Endothelial cell (in vitro differentiated cells): ENCODE results near the gene ZXDA. TPM values are rescaled to one million over a fixed set of nuclear protein-coding genes. Genes with fewer than 3 reads are reported as not detected.
"Not testable (repeated sequence)": the region's sequence is repeated elsewhere in the genome, so short reads cannot be mapped to it uniquely, and the experiment has no call there.

Source experiments
- DNase-seq: peaks from one replicate; pipeline ENCODE4 v3.0.0; 2021; ENCODE audit warnings: low spot score
- H3K27ac Mint-ChIP-seq: one replicate; pipeline ENCODE4 v1.8.0; 2021; ENCODE audit warnings: mixed read lengths, inconsistent platforms; ENCODE audit not compliant: unreplicated experiment
- H3K27me3 Mint-ChIP-seq: one replicate; pipeline ENCODE4 v1.8.0; 2021; ENCODE audit warnings: mild to moderate bottlenecking, moderate library complexity, mixed read lengths, inconsistent platforms; ENCODE audit not compliant: unreplicated experiment
- H3K36me3 Mint-ChIP-seq: one replicate; pipeline ENCODE4 v1.8.0; 2021; ENCODE audit warnings: mild to moderate bottlenecking, low read depth, mixed read lengths, inconsistent platforms; ENCODE audit not compliant: unreplicated experiment
- H3K4me1 Mint-ChIP-seq: one replicate; pipeline ENCODE4 v1.8.0; 2021; ENCODE audit warnings: mild to moderate bottlenecking, mixed read lengths, inconsistent platforms; ENCODE audit not compliant: unreplicated experiment
- H3K4me3 Mint-ChIP-seq: one replicate; pipeline ENCODE4 v1.8.0; 2021; ENCODE audit warnings: mild to moderate bottlenecking, mixed read lengths, inconsistent platforms; ENCODE audit not compliant: unreplicated experiment
- H3K9me3 Mint-ChIP-seq: one replicate; pipeline ENCODE4 v1.8.0; 2021; ENCODE audit warnings: mixed read lengths, inconsistent platforms; ENCODE audit not compliant: unreplicated experiment
- long read RNA-seq: library from polyadenylated mRNA; unstranded; transcript quantifications from one replicate; pipeline ENCODE4 v2.0.0, GENCODE V29; 2020; ENCODE audit not compliant: unreplicated experiment
- total RNA-seq: library from RNA; stranded (reverse); fragmentation: NEBNext Ultra II Directional; extraction: Animal tissue kit (Norgen Biotek cat#: 25700); gene quantifications from one replicate; pipeline ENCODE4 v1.2.1, GENCODE V29; 2021; ENCODE audit not compliant: unreplicated experiment
- TF ChIP-seq, protein P1 (sequence below): fragments of 200-600 bp; sonication (generic); IDR thresholded peaks from one replicate; pipeline ENCODE4 v1.5.0; 2021; ENCODE audit warnings: antibody characterized with exemption; ENCODE audit not compliant: unreplicated experiment

ZXDA gene, protein sequence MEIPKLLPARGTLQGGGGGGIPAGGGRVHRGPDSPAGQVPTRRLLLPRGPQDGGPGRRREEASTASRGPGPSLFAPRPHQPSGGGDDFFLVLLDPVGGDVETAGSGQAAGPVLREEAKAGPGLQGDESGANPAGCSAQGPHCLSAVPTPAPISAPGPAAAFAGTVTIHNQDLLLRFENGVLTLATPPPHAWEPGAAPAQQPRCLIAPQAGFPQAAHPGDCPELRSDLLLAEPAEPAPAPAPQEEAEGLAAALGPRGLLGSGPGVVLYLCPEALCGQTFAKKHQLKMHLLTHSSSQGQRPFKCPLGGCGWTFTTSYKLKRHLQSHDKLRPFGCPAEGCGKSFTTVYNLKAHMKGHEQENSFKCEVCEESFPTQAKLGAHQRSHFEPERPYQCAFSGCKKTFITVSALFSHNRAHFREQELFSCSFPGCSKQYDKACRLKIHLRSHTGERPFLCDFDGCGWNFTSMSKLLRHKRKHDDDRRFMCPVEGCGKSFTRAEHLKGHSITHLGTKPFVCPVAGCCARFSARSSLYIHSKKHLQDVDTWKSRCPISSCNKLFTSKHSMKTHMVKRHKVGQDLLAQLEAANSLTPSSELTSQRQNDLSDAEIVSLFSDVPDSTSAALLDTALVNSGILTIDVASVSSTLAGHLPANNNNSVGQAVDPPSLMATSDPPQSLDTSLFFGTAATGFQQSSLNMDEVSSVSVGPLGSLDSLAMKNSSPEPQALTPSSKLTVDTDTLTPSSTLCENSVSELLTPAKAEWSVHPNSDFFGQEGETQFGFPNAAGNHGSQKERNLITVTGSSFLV
- total RNA-seq, result 3.1 TPM
- long read RNA-seq, result 0 reads

DNA sequence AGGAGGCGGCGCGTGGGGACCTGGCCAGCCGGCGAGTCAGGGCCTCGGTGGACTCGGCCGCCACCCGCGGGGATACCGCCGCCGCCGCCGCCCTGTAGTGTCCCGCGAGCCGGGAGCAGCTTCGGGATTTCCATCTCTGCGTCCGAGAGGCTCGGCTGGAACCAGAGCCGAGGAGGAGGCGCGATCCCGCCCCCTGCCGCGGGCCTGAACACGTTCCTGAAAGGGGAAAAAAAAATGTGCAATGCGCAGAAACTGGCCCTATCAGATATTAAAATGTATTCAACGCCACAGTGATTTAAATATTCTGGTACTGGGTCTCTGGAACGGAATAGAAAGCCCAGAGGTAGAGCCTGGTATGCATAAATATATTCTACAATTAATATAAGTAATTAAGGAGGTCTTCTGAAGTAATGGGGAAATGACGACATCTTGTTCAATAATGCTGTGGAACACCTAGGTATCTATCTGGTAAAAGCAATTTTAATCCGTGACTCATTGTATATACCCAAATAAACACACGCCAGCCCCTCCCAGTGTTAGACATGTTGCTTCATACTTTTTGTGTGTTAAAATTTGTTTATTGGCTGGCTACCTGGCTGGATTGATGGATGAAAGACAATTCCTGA, at the start of gene ZXDA:
Gene ZXDA, minus strand, starts transcription at position 172 of the 626 bp plus-strand sequence. Its CDS starts 38 bp downstream, at position 134.
- peak within 1 kb of the TSS; percentile 86 for H3K4me3 Mint-ChIP-seq
- H3K36me3 Mint-ChIP-seq, DNase-seq: not testable (repeated sequence)

DNA sequence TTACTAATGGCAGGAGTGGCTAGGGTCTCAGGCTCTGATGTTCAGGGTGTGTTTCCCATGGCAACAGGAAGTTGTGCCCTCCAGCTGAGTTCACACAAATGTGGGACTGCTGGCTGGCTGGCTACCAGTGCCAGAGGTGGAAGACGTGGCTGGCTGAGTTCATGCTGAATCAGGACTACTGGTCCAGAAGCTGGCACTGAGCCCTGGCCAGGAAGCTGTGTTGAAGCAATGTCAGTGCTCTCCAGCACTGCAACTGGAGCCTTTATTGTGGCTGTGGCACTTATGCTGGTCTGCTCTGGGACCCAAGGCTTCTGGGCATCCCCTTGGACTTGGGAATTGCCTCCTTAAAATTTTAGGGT, 42.0 kb upstream of the ZXDA start:
- no peak for DNase-seq
- Mint-ChIP-seq H3K9me3 (peaks cover 13% of the 10 kb centered on the region), H3K4me3 (no peak overlapping the region), H3K36me3 (no peaks in the 10 kb centered on the region), H3K4me1 (no peaks in the 10 kb centered on the region), H3K27ac (no peak overlapping the region), H3K27me3 (no peaks in the 10 kb centered on the region)
- TF ChIP-seq, protein P1, sequence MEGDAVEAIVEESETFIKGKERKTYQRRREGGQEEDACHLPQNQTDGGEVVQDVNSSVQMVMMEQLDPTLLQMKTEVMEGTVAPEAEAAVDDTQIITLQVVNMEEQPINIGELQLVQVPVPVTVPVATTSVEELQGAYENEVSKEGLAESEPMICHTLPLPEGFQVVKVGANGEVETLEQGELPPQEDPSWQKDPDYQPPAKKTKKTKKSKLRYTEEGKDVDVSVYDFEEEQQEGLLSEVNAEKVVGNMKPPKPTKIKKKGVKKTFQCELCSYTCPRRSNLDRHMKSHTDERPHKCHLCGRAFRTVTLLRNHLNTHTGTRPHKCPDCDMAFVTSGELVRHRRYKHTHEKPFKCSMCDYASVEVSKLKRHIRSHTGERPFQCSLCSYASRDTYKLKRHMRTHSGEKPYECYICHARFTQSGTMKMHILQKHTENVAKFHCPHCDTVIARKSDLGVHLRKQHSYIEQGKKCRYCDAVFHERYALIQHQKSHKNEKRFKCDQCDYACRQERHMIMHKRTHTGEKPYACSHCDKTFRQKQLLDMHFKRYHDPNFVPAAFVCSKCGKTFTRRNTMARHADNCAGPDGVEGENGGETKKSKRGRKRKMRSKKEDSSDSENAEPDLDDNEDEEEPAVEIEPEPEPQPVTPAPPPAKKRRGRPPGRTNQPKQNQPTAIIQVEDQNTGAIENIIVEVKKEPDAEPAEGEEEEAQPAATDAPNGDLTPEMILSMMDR, result no peak

More for the DNA sequence above, at the start of gene ZXDA:
- Mint-ChIP-seq H3K4me1 (peaks cover 10% of the 10 kb centered on the region), H3K27ac (peak within 1 kb of the TSS; percentile 72)
- not testable (repeated sequence) for H3K9me3 Mint-ChIP-seq, H3K27me3 Mint-ChIP-seq

DNA sequence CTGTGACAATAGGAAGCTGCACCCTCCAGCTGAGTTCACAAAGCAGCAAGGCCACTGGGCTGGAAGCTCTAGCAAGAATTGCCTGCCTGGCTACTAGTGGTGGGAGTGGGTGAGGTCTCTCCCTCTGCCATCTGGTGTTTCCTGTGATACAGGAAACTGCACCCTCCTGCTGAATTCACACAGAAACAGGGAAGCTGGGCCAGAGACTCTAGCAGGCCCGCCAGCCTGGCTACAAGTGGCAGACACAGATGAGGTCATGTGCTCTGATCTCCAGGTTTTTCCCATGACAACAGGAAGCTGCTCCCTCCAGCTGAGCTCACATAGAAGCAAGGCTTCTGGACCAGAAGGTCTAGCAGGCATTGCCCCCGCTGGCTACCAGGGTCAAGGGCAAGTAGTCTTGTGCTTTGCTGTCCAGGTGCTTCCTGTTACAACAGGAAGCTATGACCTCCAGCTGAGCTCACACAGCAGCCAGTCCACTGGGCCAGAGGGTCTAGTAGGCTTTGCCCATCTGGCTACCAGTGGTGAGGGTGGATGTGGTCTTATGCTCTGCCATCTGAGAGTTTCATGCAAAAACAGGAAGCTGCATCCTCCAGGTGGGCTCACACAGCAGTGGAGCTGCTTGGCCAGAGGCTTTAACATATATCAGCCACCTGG, 41.5 kb upstream of the ZXDA start:
- no peak for DNase-seq
- Mint-ChIP-seq H3K9me3 (peaks cover 13% of the 10 kb centered on the region), H3K4me3 (no peak overlapping the region), H3K4me1 (no peaks in the 10 kb centered on the region), H3K27me3 (no peaks in the 10 kb centered on the region), H3K36me3 (no peaks in the 10 kb centered on the region), H3K27ac (no peak overlapping the region)
- TF ChIP-seq, protein P1, result no peak

DNA sequence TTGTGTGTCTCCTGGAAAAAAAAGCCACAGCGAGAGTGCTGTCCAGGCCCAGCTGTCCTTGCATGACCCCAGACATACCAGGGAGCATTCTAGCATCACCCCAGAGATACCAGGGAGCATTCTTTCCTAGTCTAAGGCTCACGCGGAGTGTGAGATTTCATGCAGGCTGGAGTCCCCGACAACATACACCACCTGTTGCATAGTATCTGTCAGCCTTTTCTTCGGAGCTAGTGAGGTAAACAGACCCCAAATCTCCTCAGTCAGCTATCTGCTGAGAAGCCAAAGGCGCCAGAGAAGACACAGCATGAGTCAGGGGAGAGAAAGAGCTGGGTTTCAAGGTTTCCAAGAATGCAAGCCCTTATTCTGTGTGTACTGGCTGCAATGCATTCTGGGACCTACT, 23.1 kb upstream of the ZXDA start:
- Mint-ChIP-seq H3K36me3 (no peaks in the 10 kb centered on the region), H3K4me1 (no peaks in the 10 kb centered on the region), H3K9me3 (no peaks in the 10 kb centered on the region), H3K27me3 (no peaks in the 10 kb centered on the region), H3K27ac (no peak overlapping the region), H3K4me3 (no peak overlapping the region)
- TF ChIP-seq, protein P1, result no peak
- no peak for DNase-seq

DNA sequence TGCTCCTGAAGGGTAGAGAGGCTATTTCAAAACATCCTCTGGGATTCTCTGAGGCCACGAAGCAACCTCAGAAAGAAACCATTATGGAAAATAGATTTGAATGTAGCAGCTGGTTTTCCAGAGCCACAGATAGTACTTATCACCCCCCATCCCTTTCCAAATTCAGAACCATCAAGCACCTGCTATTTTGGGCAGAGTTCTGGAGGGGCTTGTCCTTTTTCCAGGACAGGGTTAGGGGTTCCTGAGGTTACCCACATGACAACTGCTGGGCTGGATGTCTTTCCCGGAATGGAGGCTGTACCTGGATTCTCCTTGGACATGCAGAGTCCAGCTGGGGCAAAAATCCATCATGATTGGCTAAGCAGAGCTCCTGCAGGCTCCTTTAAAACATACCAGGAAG, 22.0 kb upstream of the ZXDA start:
- no peaks in the 10 kb centered on the region for H3K36me3 Mint-ChIP-seq
- H3K27ac Mint-ChIP-seq, result no peak overlapping the region
- no peak overlapping the region for H3K4me3 Mint-ChIP-seq
- no peaks in the 10 kb centered on the region for H3K27me3 Mint-ChIP-seq
- no peaks in the 10 kb centered on the region for H3K9me3 Mint-ChIP-seq
- TF ChIP-seq, protein P1, result no peak
- no peaks in the 10 kb centered on the region for H3K4me1 Mint-ChIP-seq
- no peak for DNase-seq
